ENCODE measurements around the gene WDFY4. TPM values are rescaled to one million over a fixed set of nuclear protein-coding genes. Genes with fewer than 3 reads are reported as not detected.

Gene WDFY4
- total and polyA plus RNA-seq, 9 of the 15 experiments (the other 6 are each of a cell fraction or from before 2014, with no cell fraction given) = 0.01 to 0.02 (median 0.01) TPM; not detected in 6

DNA sequence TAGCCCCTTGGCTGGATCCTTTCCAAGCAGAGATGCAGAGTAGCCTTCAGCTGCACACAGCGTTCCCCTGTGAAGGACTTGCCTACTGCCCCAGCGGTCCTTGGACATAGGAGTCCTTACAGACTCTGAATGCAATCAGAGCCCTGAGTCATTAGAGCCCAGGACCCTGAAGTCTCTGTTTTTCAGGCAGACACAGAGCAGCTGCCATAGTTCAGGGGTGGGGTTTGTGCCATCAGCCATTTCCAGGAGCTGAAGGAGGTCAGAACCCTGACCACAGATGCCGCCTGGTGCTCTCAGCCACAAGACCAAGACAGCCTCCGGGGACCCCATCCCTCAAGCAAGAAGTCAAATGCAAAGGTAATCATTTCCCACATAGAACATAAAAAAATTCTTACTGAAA is 32.8 kb upstream of the WDFY4 start:
- FAIRE-seq (no peak), ATAC-seq (no peak), DNase-seq (ENCODE audit: extremely low read depth in 1 of 4, low spot score in 3 of 4) (no peak)
- Histone ChIP-seq H3K9me3 (replicated peaks; ENCODE audit: control insufficient read depth, insufficient read depth, low read depth, low read length) (no peaks in the 10 kb centered on the region), H3K4me3 (no peak overlapping the region), H3K4me2 (ENCODE audit: insufficient read depth, low read length) (no peak overlapping the region), H3K36me3 (ENCODE audit: control insufficient read depth, insufficient read depth, low read length) (no peaks in the 10 kb centered on the region), H2AFZ (ENCODE audit: low read depth, low read length) (no peak overlapping the region), H3K79me2 (ENCODE audit: control insufficient read depth, insufficient read depth, low read length) (no peaks in the 10 kb centered on the region), H3K27me3 (ENCODE audit: control insufficient read depth in 2 of 2, insufficient read depth in 2 of 2, low read length in 2 of 2) (peaks cover 7 to 49% of the 10 kb centered on the region in 2 experiments), H3K27ac (ENCODE audit: extremely low read depth, low read depth, low read length) (no peak overlapping the region), H4K20me1 (replicated peaks; ENCODE audit: control insufficient read depth, insufficient read depth, low read length) (no peaks in the 10 kb centered on the region), H3K9me1 (ENCODE audit: control insufficient read depth, insufficient read depth, low read length) (no peaks in the 10 kb centered on the region), H3K9ac (ENCODE audit: insufficient read depth in 1 of 2, low read depth in 2 of 2, low read length in 2 of 2) (no peak overlapping the region), H3K4me1 (replicated peaks in 1 of 2; ENCODE audit: control insufficient read depth in 2 of 2, insufficient read depth in 2 of 2, low read length in 2 of 2) (peaks cover 9 to 19% of the 10 kb centered on the region in 2 experiments; a peak in 4 of 5 replicates)
- intact Hi-C loops (cut with micrococcal nuclease) = loop anchor here (5.0 kb wide), 2 partner anchors 45 to 290 kb away; partner anchors contain the start of gene ARHGAP22
- WGBS (ENCODE audit: insufficient coverage, low coverage, missing lambda C conversion rate) = 0% methylated on average over 4 of the region's 4 CpGs
- ChIA-PET CTCF (ENCODE audit: low intra/inter-chr PET ratio) (interaction anchor here (0.6 kb wide), 1 partner anchor 779 kb away, joined by 6 read pairs; no protein-coding TSS in a partner anchor), POLR2A (interaction anchor here (0.8 kb wide), 1 partner anchor 258 kb away, joined by 3 read pairs; no protein-coding TSS in a partner anchor)
- in situ Hi-C loops (cut with MboI) = loop anchor here (10.0 kb wide), 2 partner anchors 287 to 863 kb away; no protein-coding TSS in a partner anchor
- no TSS peak for BruUV-seq (replicated peaks)
- TF ChIP-seq TAF15 (IDR thresholded peaks at IDR 0.05; ENCODE audit: low read depth, low read length) = no peak
- no peak for TF ChIP-seq FOXK1 (CRISPR knock-in tag; IDR thresholded peaks at IDR 0.05; ENCODE audit: borderline replicate concordance)
- TF ChIP-seq, protein P1, sequence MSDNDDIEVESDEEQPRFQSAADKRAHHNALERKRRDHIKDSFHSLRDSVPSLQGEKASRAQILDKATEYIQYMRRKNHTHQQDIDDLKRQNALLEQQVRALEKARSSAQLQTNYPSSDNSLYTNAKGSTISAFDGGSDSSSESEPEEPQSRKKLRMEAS (CRISPR knock-in tag; IDR thresholded peaks at IDR 0.05) = no peak
- TF ChIP-seq YY1 (IDR thresholded peaks at IDR 0.05; ENCODE audit: borderline replicate concordance in 1 of 3, control insufficient read depth in 1 of 3, extremely low read depth in 1 of 3, insufficient read depth in 3 of 3, insufficient read length in 1 of 3, insufficient replicate concordance in 2 of 3, low read depth in 1 of 3, low read length in 2 of 3) = no peak
